Erythroblast (primary cell): ENCODE data around the gene CFB.
"Not testable (repeated sequence)": the region's sequence is repeated elsewhere in the genome, so short reads cannot be mapped to it uniquely, and the experiment has no call there.

Source experiments
- GATA1 ChIP-seq: IDR thresholded peaks from 2 replicates; pipeline ENCODE4 v1.6.1; 2011; ENCODE audit warnings: low read depth, mild to moderate bottlenecking, control low read depth, low read length, moderate library complexity
- POLR2A ChIP-seq: IDR thresholded peaks from 2 replicates; pipeline ENCODE4 v1.6.1; 2011; ENCODE audit warnings: mild to moderate bottlenecking, low read length

GRCh38 chr6:31989363-31989762 lies 43.5 kb downstream of the CFB start:
- not testable (repeated sequence) for TF ChIP-seq POLR2A, GATA1
